Activated CD4-positive, alpha-beta T cell treated with anti-CD3 and anti-CD28 coated beads for 36 hours (primary cell): ENCODE results near the gene CLDND2. TPM values are rescaled to one million over a fixed set of nuclear protein-coding genes. Genes with fewer than 3 reads are reported as not detected.

Source experiments
- ATAC-seq: fragments of 200-7000 bp; cut with Tn5 transposase; one replicate; pipeline ENCODE4 v1.10.0; 2021; ENCODE audit warnings: mild to moderate bottlenecking, moderate library complexity
- CTCF ChIA-PET: fragments of 350-600 bp; sonication (Branson Sonifier 250); formaldehyde crosslinking; loops from one replicate; lab custom pipeline; 2021; ENCODE audit warnings: antibody characterized with exemption; lab: Charles Lee
- POLR2A ChIA-PET: fragments of 350-600 bp; sonication (Branson Sonifier 250); formaldehyde crosslinking; loops from one replicate; lab custom pipeline; 2021; ENCODE audit warnings: antibody characterized with exemption, inconsistent platforms; lab: Charles Lee
- DNase-seq: peaks from one replicate; pipeline ENCODE4 v3.0.0-alpha.2; 2020
- H3K27ac Mint-ChIP-seq: one replicate; pipeline ENCODE4 v1.8.0; 2021; ENCODE audit warnings: mixed read lengths
- H3K27me3 Mint-ChIP-seq: one replicate; pipeline ENCODE4 v1.8.0; 2021; ENCODE audit warnings: mixed read lengths
- H3K36me3 Mint-ChIP-seq: one replicate; pipeline ENCODE4 v1.8.0; 2021; ENCODE audit warnings: low read depth, mixed read lengths
- H3K4me1 Mint-ChIP-seq: one replicate; pipeline ENCODE4 v1.8.0; 2021; ENCODE audit warnings: mixed read lengths
- H3K4me3 Mint-ChIP-seq: one replicate; pipeline ENCODE4 v1.8.0; 2021; ENCODE audit warnings: mild to moderate bottlenecking, moderate library complexity, mixed read lengths
- H3K9me3 Mint-ChIP-seq: one replicate; pipeline ENCODE4 v1.8.0; 2021; ENCODE audit warnings: low read depth, mixed read lengths
- intact Hi-C, 2 experiments: fragments of 100-400 bp; cut with DNase I in 1 of 2; cut with micrococcal nuclease in 1 of 2; formaldehyde crosslinking; loops; one replicate each; pipeline versions ENCODE4 v1.14.2 to v1.15.1; 2022 to 2024; cut with DNase I, micrococcal nuclease
- total RNA-seq, 2 experiments: library from RNA; stranded (reverse); gene quantifications; one replicate each; pipeline ENCODE4 v1.2.3, GENCODE V29; 2021

The CLDND2 gene
- total RNA-seq, 2 experiments from 2014 or later, result 3.2 to 4.9 TPM

- DNase-seq, result no peak
- peak; percentile 38 for ATAC-seq
- Mint-ChIP-seq H3K36me3 (no peaks in the 10 kb centered on the region), H3K27me3 (no peaks in the 10 kb centered on the region), H3K4me3 (no peak overlapping the region), H3K9me3 (peaks cover 2% of the 10 kb centered on the region), H3K4me1 (peaks cover 16% of the 10 kb centered on the region), H3K27ac (no peak overlapping the region)
- POLR2A ChIA-PET, result no interaction called here
- CTCF ChIA-PET, result interaction anchor here (0.9 kb wide), 1 partner anchor 42 kb away, joined by 3 read pairs; no protein-coding TSS in a partner anchor
- intact Hi-C loops, result no loop called here
Observed at GRCh38 chr19:51382004-51382403, 13.2 kb upstream of the CLDND2 start.

DNA sequence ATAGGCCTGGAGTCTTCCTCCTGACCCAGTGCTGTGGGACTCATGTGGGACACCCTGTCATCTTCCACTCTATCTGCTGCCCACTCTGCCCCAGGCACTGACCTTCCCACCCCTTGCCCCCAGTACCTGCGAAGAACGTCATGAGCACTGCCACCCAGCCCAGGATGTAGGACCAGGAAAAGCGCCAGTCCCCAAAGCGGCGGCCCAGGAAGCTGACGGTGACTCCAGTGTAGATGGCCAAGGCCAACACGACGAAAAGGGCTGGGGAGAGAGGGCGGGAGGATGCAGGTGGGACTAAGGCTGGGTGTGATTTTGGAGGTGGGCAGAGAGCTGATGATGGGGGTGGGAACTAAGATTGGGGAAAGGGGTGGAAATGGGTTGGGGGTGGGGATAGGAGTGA is 11.6 kb upstream of the CLDND2 start:
- H3K9me3 Mint-ChIP-seq, result peaks cover 2% of the 10 kb centered on the region
- ATAC-seq (no peak), DNase-seq (no peak)
- no peak overlapping the region for H3K4me3 Mint-ChIP-seq
- no peak overlapping the region for H3K27ac Mint-ChIP-seq
- ChIA-PET POLR2A (no interaction called here), CTCF (interaction anchor here (1.0 kb wide), 1 partner anchor 12 kb away, joined by 5 read pairs; no protein-coding TSS in a partner anchor)
- peaks cover under 1% of the 10 kb centered on the region for H3K36me3 Mint-ChIP-seq
- H3K4me1 Mint-ChIP-seq, result peaks cover 31% of the 10 kb centered on the region
- H3K27me3 Mint-ChIP-seq, result no peaks in the 10 kb centered on the region
- intact Hi-C loops, result no loop called here

DNA sequence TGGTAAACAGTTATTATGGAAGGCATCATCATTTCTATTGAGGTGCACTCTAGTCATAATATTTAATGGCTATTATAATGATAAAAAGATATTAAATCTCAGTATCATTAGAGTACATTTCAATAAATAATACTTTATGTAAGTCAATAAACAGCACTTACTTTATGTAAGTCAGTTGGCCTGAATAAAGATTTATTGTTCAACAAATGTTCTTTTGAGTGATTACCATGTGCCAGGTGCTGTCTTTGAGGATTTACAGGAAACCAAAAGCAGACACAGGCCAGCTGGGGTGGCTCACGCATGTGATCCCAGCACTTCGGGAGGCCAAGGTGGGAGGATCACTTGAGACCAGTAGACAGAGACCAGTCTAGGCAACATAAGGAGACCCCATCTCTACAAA is 8.6 kb upstream of the CLDND2 start:
- CTCF ChIA-PET, result interaction anchor here (0.7 to 2.2 kb wide), 2 partner anchors 11 to 18 kb away, joined by 3 to 4 read pairs; no protein-coding TSS in a partner anchor

DNA sequence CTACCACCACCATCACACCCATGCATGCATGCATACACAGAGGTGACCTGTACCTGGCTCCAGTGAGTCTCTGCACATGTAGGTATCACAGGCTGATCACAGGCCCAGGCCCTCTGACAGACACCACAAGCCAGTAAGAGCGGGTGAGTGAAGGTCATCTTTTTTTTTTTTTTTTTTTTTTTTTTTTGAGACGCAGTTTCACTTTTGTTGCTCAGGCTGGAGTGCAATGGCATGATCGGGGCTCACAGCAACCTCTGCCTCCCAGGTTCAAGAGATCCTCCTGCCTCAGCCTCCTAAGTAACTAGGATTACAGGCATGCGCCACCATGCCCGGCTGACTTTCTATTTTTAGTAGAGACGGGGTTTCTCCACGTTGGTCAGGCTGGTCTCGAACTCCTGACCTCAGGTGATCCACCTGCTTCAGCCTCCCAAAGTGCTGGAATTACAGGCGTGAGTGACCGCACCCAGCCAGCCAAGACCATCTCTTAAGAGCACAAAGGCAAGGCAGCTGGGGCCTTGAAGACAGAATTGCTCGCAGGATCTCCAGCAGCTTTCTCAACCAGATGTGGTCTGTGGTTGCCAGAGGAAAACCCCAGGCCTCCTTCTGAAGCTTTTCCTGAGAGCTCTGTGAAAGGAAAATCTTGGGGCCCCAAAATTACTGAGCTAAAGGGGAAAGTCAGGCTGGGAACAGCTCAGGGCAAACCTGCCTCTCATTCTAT is 6.9 kb upstream of the CLDND2 start:
- peaks cover 69% of the 10 kb centered on the region for H3K4me1 Mint-ChIP-seq

More for the DNA sequence above, 8.6 kb upstream of the CLDND2 start:
- POLR2A ChIA-PET, result interaction anchor here (1.0 kb wide), 1 partner anchor 17 kb away, joined by 4 read pairs; no protein-coding TSS in a partner anchor
- Mint-ChIP-seq H3K4me3 (no peak overlapping the region), H3K4me1 (peaks cover 61% of the 10 kb centered on the region), H3K36me3 (peaks cover 4% of the 10 kb centered on the region), H3K9me3 (peaks cover 2% of the 10 kb centered on the region), H3K27ac (no peak overlapping the region), H3K27me3 (no peaks in the 10 kb centered on the region)
- intact Hi-C loops, result no loop called here
- ATAC-seq, result no peak
- DNase-seq, result no peak

GRCh38 chr19:51372649-51373504 is 4.1 kb upstream of the CLDND2 start, which contains the start of gene NKG7:
Gene NKG7, minus strand, starts transcription at chr19:51372654. Its CDS starts 119 bp downstream, at chr19:51372535.
- Mint-ChIP-seq H3K4me3 (peak within 1 kb of the TSS; percentile 70), H3K9me3 (no peaks in the 10 kb centered on the region), H3K4me1 (peaks cover 73% of the 10 kb centered on the region), H3K27me3 (no peaks in the 10 kb centered on the region), H3K36me3 (peaks cover 22% of the 10 kb centered on the region), H3K27ac (peak within 1 kb of the TSS; percentile 94)
- ATAC-seq (peak; percentile 83), DNase-seq (peak; percentile 89)
- intact Hi-C loops, result loop anchor here (1.0 kb wide), 2 partner anchors 21 to 68 kb away; no protein-coding TSS in a partner anchor
- CTCF ChIA-PET, result interaction anchor here (1.3 to 1.6 kb wide), 2 partner anchors 24 to 33 kb away, joined by 5 read pairs; no protein-coding TSS in a partner anchor
- POLR2A ChIA-PET, result interaction anchor here (0.6 to 1.9 kb wide), 3 partner anchors 18 to 22 kb away, joined by 3 to 7 read pairs (median 5); no protein-coding TSS in a partner anchor

More for the DNA sequence above, 6.9 kb upstream of the CLDND2 start:
- POLR2A ChIA-PET, result interaction anchor here (1.0 kb wide), 2 partner anchors 18 to 20 kb away, joined by 3 to 4 read pairs; no protein-coding TSS in a partner anchor
- H3K36me3 Mint-ChIP-seq, result peaks cover 12% of the 10 kb centered on the region
- DNase-seq (peak; percentile 80), ATAC-seq (peak; percentile 16)
- no peaks in the 10 kb centered on the region for H3K9me3 Mint-ChIP-seq
- H3K27me3 Mint-ChIP-seq, result no peaks in the 10 kb centered on the region
- peak overlapping the region; percentile 87 for H3K27ac Mint-ChIP-seq
- H3K4me3 Mint-ChIP-seq, result peak overlapping the region; percentile 60
- intact Hi-C loops, result no loop called here
- CTCF ChIA-PET, result interaction anchor here (0.8 to 2.2 kb wide), 2 partner anchors 20 to 262 kb away, joined by 3 to 4 read pairs; no protein-coding TSS in a partner anchor

DNA sequence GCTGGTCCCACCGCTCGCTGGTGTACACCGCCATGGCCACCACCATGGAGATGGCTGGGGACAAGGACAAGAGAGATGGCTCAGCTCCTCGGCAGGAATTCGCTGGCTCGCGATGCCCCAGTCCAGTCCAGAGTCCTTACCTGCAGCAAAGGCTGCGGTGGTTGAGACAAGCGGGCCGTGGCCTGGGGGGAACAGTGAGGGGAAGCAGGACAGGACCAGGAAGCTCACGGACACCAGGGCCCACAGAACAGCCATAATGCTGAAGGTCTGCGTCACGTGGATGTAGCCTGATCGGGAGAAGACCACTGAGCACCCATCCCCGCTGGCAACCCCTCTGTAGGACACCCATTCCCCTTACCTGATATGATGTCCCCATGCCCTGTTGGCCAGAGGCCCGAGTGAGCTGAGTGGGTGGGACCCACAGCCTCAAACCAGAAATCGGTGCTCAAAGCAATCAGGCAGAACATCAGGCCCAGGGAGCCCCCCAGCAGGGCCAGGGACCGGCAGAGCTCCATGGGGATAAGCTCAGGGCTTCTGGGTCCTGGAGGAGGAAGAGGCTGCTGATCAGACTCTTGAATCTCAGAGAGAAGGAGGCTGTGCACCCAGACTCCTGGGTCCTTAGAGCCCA is 3.3 kb upstream of the CLDND2 start:
- no peaks in the 10 kb centered on the region for H3K9me3 Mint-ChIP-seq
- CTCF ChIA-PET, result interaction anchor here (1.0 to 1.6 kb wide), 4 partner anchors 9 to 32 kb away, joined by 3 to 5 read pairs (median 5); no protein-coding TSS in a partner anchor

GRCh38 chr19:51371186-51371690 is 2.4 kb upstream of the CLDND2 start:
- ATAC-seq, result no peak
- intact Hi-C loops, result no loop called here
- ChIA-PET CTCF (interaction anchor here (1.0 to 1.3 kb wide), 3 partner anchors 8 to 32 kb away, joined by 3 to 5 read pairs (median 5); no protein-coding TSS in a partner anchor), POLR2A (interaction anchor here (1.1 kb wide), 1 partner anchor 24 kb away, joined by 6 read pairs; no protein-coding TSS in a partner anchor)
- Mint-ChIP-seq H3K27me3 (no peaks in the 10 kb centered on the region), H3K4me1 (peaks cover 65% of the 10 kb centered on the region), H3K27ac (peak overlapping the region; percentile 94), H3K9me3 (no peaks in the 10 kb centered on the region), H3K36me3 (peaks cover 28% of the 10 kb centered on the region), H3K4me3 (peak overlapping the region; percentile 70)
- no peak for DNase-seq

More for the DNA sequence above, 3.3 kb upstream of the CLDND2 start:
- peak overlapping the region; percentile 70 for H3K4me3 Mint-ChIP-seq
- peaks cover 73% of the 10 kb centered on the region for H3K4me1 Mint-ChIP-seq
- intact Hi-C loops, result loop anchor here in 1 of 2 experiments (1.0 kb wide), 1 partner anchor 69 kb away; no protein-coding TSS in a partner anchor
- DNase-seq, result no peak
- no peaks in the 10 kb centered on the region for H3K27me3 Mint-ChIP-seq
- H3K27ac Mint-ChIP-seq, result peak overlapping the region; percentile 94
- peaks cover 24% of the 10 kb centered on the region for H3K36me3 Mint-ChIP-seq
- no peak for ATAC-seq
- POLR2A ChIA-PET, result interaction anchor here (1.1 to 1.9 kb wide), 3 partner anchors 22 to 23 kb away, joined by 5 to 7 read pairs (median 6); no protein-coding TSS in a partner anchor

- Mint-ChIP-seq H3K9me3 (no peaks in the 10 kb centered on the region), H3K36me3 (peaks cover 31% of the 10 kb centered on the region), H3K4me1 (peaks cover 60% of the 10 kb centered on the region), H3K27ac (peak overlapping the region; percentile 94), H3K4me3 (peak overlapping the region; percentile 70), H3K27me3 (no peaks in the 10 kb centered on the region)
- ChIA-PET POLR2A (no interaction called here), CTCF (interaction anchor here (0.6 to 1.2 kb wide), 3 partner anchors 11 to 1892 kb away, joined by 3 to 4 read pairs (median 3); no protein-coding TSS in a partner anchor)
- no peak for DNase-seq
- intact Hi-C loops, result no loop called here
- no peak for ATAC-seq
Observed at GRCh38 chr19:51370230-51370629, 1.4 kb upstream of the CLDND2 start.

GRCh38 chr19:51367565-51368365 is 1.0 kb downstream of the CLDND2 start:
- intact Hi-C loops, result loop anchor here (1.0 to 2.0 kb wide), 8 partner anchors 27 to 563 kb away; partner anchors contain the start of gene CTU1 (in 1 of the 2)
- H3K27me3 Mint-ChIP-seq, result no peaks in the 10 kb centered on the region

More at GRCh38 chr19:51367565-51368365, 1.0 kb downstream of the CLDND2 start:
- H3K27ac Mint-ChIP-seq, result peak overlapping the region; percentile 97
- POLR2A ChIA-PET, result interaction anchor here (0.6 to 2.1 kb wide), 7 partner anchors 13 to 337 kb away, joined by 3 to 11 read pairs (median 4); no protein-coding TSS in a partner anchor
- H3K4me3 Mint-ChIP-seq, result peak overlapping the region; percentile 90
- CTCF ChIA-PET, result interaction anchor here (0.8 to 1.7 kb wide), 6 partner anchors 12 to 141 kb away, joined by 3 to 11 read pairs (median 4); no protein-coding TSS in a partner anchor
- DNase-seq (peak; percentile 99), ATAC-seq (peak; percentile 83)
- H3K4me1 Mint-ChIP-seq, result peaks cover 58% of the 10 kb centered on the region
- no peaks in the 10 kb centered on the region for H3K9me3 Mint-ChIP-seq
- peaks cover 31% of the 10 kb centered on the region for H3K36me3 Mint-ChIP-seq
